Colonic mucosa (tissue), 4 donors: ENCODE measurements around the gene ABLIM2. TPM values are rescaled to one million over a fixed set of nuclear protein-coding genes. Genes with fewer than 3 reads are reported as not detected.

Source experiments
- DNase-seq: peaks from one replicate; pipeline ENCODE4 v3.0.0-alpha.2; 2020
- H3K27ac ChIP-seq: fragments of 200-600 bp; one replicate; pipeline ENCODE4 v1.8.0; 2021
- H3K27me3 ChIP-seq: fragments of 200-600 bp; one replicate; pipeline ENCODE4 v1.8.0; 2021
- H3K36me3 ChIP-seq: fragments of 200-600 bp; one replicate; pipeline ENCODE4 v1.8.0; 2021
- H3K4me1 ChIP-seq: fragments of 200-600 bp; one replicate; pipeline ENCODE4 v1.8.0; 2021; ENCODE audit warnings: mild to moderate bottlenecking
- H3K4me3 ChIP-seq: fragments of 200-600 bp; one replicate; pipeline ENCODE4 v1.8.0; 2021
- H3K9ac ChIP-seq, 2 donors: one replicate each; pipeline ENCODE4 v1.7.0; 2013; ENCODE audit warnings: control low read depth in 2 of 2, low read depth in 2 of 2, low read length in 2 of 2
- H3K9me3 ChIP-seq: fragments of 200-600 bp; one replicate; pipeline ENCODE4 v1.8.0; 2021
- CTCF ChIP-seq: fragments of 200-600 bp; IDR thresholded peaks from one replicate; pipeline ENCODE4 v1.8.0; 2022; ENCODE audit warnings: antibody characterized with exemption, mild to moderate bottlenecking
- intact Hi-C: fragments of 100-400 bp; cut with DNase I; formaldehyde crosslinking; loops from one replicate; pipeline ENCODE4 v1.14.1; 2022
- total RNA-seq, 2 donors: library from RNA; stranded (reverse); fragmentation: NEBNext Ultra II Directional in 1 of 2; extraction: Animal tissue kit (Norgen Biotek cat#: 25700) in 1 of 2; gene quantifications; one replicate each; pipeline ENCODE4 v1.2.1, GENCODE V29; 2021
- donor health status: healthy.
- donor health status: DM: no; HTN: no; CAD: no.
- donor health status: DM: no; HTN: no; CAD: no.

Gene ABLIM2
- total RNA-seq, 2 donors from 2014 or later, result 11.1 to 11.5 TPM

GRCh38 chr4:8086783-8087445, 71.7 kb downstream of the ABLIM2 start:
- Histone ChIP-seq H3K27ac (no peak overlapping the region), H3K4me3 (no peak overlapping the region), H3K9me3 (no peaks in the 10 kb centered on the region), H3K4me1 (no peaks in the 10 kb centered on the region), H3K27me3 (no peaks in the 10 kb centered on the region), H3K9ac (no peak overlapping the region), H3K36me3 (no peaks in the 10 kb centered on the region)
- TF ChIP-seq CTCF, result no peak
- intact Hi-C loops, result no loop called here
- no peak for DNase-seq

GRCh38 chr4:8085491-8086117, 73.0 kb downstream of the ABLIM2 start:
- Histone ChIP-seq H3K27me3 (no peaks in the 10 kb centered on the region), H3K27ac (no peak overlapping the region), H3K36me3 (no peaks in the 10 kb centered on the region), H3K4me3 (no peak overlapping the region), H3K9ac (no peak overlapping the region), H3K4me1 (no peaks in the 10 kb centered on the region), H3K9me3 (no peaks in the 10 kb centered on the region)
- intact Hi-C loops, result no loop called here
- TF ChIP-seq CTCF, result no peak
- no peak for DNase-seq

- no peak for DNase-seq
- no peaks in the 10 kb centered on the region for H3K27me3 ChIP-seq
- TF ChIP-seq CTCF, result no peak
- H3K4me3 ChIP-seq, result no peak overlapping the region
- no peaks in the 10 kb centered on the region for H3K4me1 ChIP-seq
- H3K36me3 ChIP-seq, result no peaks in the 10 kb centered on the region
- no peak overlapping the region for H3K9ac ChIP-seq
- intact Hi-C loops, result no loop called here
- no peak overlapping the region for H3K27ac ChIP-seq
- no peaks in the 10 kb centered on the region for H3K9me3 ChIP-seq
Measured at GRCh38 chr4:8084712-8085490, 73.7 kb downstream of the ABLIM2 start.

- Histone ChIP-seq H3K9ac (no peak overlapping the region), H3K27me3 (no peaks in the 10 kb centered on the region), H3K4me3 (no peak overlapping the region), H3K4me1 (no peaks in the 10 kb centered on the region), H3K27ac (no peak overlapping the region), H3K9me3 (no peaks in the 10 kb centered on the region), H3K36me3 (no peaks in the 10 kb centered on the region)
- DNase-seq, result no peak
- intact Hi-C loops, result no loop called here
- no peak for TF ChIP-seq CTCF
Measured at GRCh38 chr4:8084031-8084660, 74.5 kb downstream of the ABLIM2 start.

- Histone ChIP-seq H3K36me3 (no peaks in the 10 kb centered on the region), H3K9ac (no peak overlapping the region), H3K27ac (no peak overlapping the region), H3K4me3 (no peak overlapping the region), H3K9me3 (no peaks in the 10 kb centered on the region), H3K4me1 (peaks cover 3% of the 10 kb centered on the region), H3K27me3 (no peaks in the 10 kb centered on the region)
- no peak for DNase-seq
- TF ChIP-seq CTCF, result no peak
- intact Hi-C loops, result no loop called here
Measured at GRCh38 chr4:8083086-8083825, 75.4 kb downstream of the ABLIM2 start.
